GM12878 (cell line): ENCODE measurements around the gene GRIN2A. TPM values are rescaled to one million over a fixed set of nuclear protein-coding genes. Genes with fewer than 3 reads are reported as not detected.

Experiments
- CREB1 ChIP-seq: IDR thresholded peaks from 2 replicates; pipeline ENCODE4 v1.6.1; 2012; ENCODE audit warnings: low read depth, mild to moderate bottlenecking, inconsistent platforms
- ELK1 ChIP-seq: IDR thresholded peaks from 2 replicates; pipeline ENCODE4 v1.6.1; 2012; ENCODE audit warnings: low read depth, low read length, improper control_type of control experiment
- FOXK2 ChIP-seq: fragments of 450-650 bp; IDR thresholded peaks from 2 replicates; pipeline ENCODE4 v1.6.1; 2017; ENCODE audit warnings: mild to moderate bottlenecking, moderate library complexity
- IKZF1 ChIP-seq: fragments of 450-650 bp; conservative IDR thresholded peaks from 2 replicates; pipeline ENCODE4 v1.6.1; 2017; ENCODE audit warnings: antibody characterized with exemption, mild to moderate bottlenecking
- PBX3 ChIP-seq: IDR thresholded peaks from 2 replicates; pipeline ENCODE4 v1.6.1; 2011; ENCODE audit warnings: mild to moderate bottlenecking, low read depth, low read length, moderate library complexity; ENCODE audit not compliant: insufficient replicate concordance
- PRDM15 ChIP-seq: fragments of 450-650 bp; formaldehyde crosslinking; IDR thresholded peaks from 2 replicates; pipeline ENCODE4 v1.4.0; 2020; ENCODE audit warnings: mild to moderate bottlenecking, moderate library complexity
- SUPT20H ChIP-seq: IDR thresholded peaks from 2 replicates; pipeline ENCODE4 v1.6.1; 2011; ENCODE audit warnings: low read depth, mild to moderate bottlenecking, low read length, moderate library complexity, borderline replicate concordance; ENCODE audit not compliant: control insufficient read depth
- ZBTB11 ChIP-seq: fragments of 450-650 bp; formaldehyde crosslinking; IDR thresholded peaks from 2 replicates; pipeline ENCODE4 v1.5.0; 2022; ENCODE audit warnings: mild to moderate bottlenecking, missing genetic modification characterization
- ZNF592 ChIP-seq: fragments of 450-650 bp; IDR thresholded peaks from 2 replicates; pipeline ENCODE4 v1.6.1; 2017; ENCODE audit warnings: mild to moderate bottlenecking, moderate library complexity
- polyA plus RNA-seq, 11 experiments: library from polyadenylated mRNA; depleted of rRNA in 4 of 11; unstranded in 6 of 11; stranded (reverse) in 5 of 11; fragments of >200 nt; fragmentation: Nextera tagmentation in 4 of 11; fragmentation: Illumina TruSeq in 1 of 11; extraction: Ambion mirVana in 4 of 11; extraction: Trizol in 1 of 11; gene quantifications; 1 replicate in 1 of 11; 2 replicates in 10 of 11; pipeline versions ENCODE4 v1.2.1 to v1.2.3, GENCODE V29; 2011 to 2016; ENCODE audit warnings: inconsistent platforms in 2 of 11, missing spikeins in 2 of 11, low read depth in 1 of 11
- total RNA-seq, 4 experiments: library from RNA; depleted of rRNA in 3 of 4; stranded (reverse); fragments of >200 nt in 3 of 4; fragmentation: Illumina TruSeq in 1 of 4; extraction: Trizol in 1 of 4; gene quantifications; 2 replicates each; pipeline versions ENCODE4 v1.2.1 to v1.2.3, GENCODE V29; 2013 to 2021

The GRIN2A gene
- total and polyA plus RNA-seq, 10 of the 15 experiments (the other 5 are each of a cell fraction or from before 2014, with no cell fraction given), result 2.4 to 13.3 (median 7.3) TPM

- no peak for TF ChIP-seq SUPT20H
- no peak for TF ChIP-seq ZBTB11 (CRISPR knock-in tag)
- no peak for TF ChIP-seq PBX3
- no peak for TF ChIP-seq FOXK2
- TF ChIP-seq ELK1, result no peak
- no peak for TF ChIP-seq IKZF1
- TF ChIP-seq CREB1, result no peak
- no peak for TF ChIP-seq PRDM15 (CRISPR knock-in tag)
- no peak for TF ChIP-seq ZNF592
Observed at GRCh38 chr16:10067835-10068234, 114.4 kb downstream of the GRIN2A start (continued).
